HG03196 (cell line): ENCODE measurements around the gene DHCR24.

Experiments used
- ATAC-seq: cut with Tn5 transposase; IDR thresholded peaks from one replicate; pipeline ENCODE4 v1.9.1; 2021; ENCODE audit not compliant: unreplicated experiment

The DHCR24 gene

DNA sequence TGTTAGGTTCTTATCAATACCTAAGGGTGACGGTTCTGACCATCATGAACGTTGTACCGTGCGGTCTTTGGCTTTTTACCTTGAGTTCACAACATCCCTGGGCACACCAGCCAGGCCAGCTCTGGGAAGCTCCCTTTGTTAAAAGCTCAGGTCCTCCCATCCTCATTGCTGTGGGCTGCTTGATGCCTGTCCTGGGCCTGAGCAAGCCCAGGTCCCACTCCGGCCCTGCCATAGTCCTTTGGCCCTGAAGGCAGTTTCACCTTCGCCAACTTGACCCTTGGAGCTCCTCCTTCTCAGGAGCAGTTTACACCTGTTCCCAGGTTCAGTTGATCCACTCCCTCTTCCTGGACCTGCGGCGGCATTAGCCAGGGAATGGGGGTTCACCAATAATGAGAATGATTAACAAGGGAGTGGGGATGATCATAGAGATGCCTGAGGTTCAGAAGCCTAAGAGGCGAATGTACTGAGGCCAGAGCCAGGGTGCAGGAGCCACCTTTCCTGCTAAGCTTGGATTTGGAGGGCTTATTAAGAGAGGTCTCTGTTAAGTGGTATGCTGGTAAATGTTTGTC lies 40.2 kb downstream of the DHCR24 start:
- ATAC-seq: no peak

DNA sequence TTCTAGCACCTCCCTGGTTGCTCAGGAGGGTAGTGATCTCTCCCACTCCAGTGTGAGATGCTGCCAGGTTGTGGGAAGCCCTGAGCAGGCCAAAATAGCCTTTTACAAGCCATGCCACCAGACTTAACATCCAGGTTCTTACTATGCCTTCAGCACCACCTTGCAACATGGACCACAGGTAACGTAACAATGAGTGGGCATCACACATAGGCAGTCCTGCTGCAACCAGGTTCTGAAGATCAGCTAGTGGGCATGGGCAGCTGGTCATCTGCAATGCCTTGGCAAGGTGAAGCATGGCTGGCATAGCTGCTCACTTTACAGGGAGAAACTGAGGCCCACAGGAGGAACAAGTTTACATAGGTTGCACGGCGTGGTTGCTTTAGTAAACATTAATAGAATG lies 40.7 kb downstream of the DHCR24 start:
- ATAC-seq: no peak

DNA sequence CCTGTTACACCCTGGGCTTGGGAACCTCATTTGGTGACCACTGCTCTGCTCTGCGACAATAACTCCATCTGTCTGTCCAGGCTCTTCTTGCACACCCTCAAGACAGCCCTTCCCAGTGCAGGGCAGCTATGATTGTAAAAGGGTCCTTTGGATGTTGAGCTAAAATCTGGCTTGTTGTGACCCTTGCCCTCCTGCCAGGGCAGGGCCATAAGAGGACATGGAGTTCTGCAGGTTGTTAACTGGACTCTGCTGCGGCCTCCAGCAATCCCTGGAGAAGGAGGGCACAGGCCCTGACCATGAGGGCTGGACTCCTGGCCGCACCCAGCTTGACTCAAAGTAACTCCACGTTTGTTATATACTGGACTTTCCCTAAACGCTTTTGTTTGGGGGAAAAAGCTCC lies 41.2 kb downstream of the DHCR24 start:
- no peak for ATAC-seq

DNA sequence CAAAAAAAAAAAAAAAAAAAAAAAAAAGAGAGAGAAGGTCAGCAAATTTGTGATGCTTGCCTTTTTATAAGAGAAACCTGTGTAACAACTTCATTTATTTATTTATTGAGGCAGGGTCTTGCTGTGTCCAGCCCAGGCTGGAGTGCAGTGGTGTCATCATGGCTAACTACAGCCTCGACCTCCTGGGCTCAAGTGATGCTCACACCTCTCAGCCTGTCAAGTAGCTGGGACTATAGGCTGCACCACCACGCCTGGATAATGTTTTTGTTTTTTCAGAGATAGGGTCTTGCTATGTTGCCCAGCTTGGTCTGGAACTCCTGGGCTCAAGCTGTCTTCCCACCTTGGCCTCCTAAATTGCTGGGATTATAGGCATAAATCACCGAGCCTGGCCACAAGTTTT lies 42.4 kb downstream of the DHCR24 start:
- ATAC-seq: no peak

DNA sequence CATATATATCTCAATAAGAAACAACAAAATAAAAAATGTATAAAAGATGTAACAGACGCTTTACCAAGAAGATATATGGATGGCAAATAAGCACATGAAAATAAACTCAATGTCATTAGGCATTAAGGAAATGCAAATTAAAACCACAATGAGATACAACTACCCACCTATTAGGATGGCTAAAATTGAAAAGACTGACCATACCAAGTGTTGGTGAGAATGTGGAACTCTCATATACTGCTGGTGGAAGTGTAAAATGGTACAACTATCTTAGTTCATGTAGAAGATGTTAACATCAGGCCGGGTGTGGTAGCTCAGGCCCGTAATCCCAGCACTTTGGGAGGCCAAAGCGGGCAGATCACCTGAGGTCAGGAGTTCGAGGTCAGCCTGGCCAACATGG lies 43.5 kb downstream of the DHCR24 start:
- ATAC-seq: no peak

DNA sequence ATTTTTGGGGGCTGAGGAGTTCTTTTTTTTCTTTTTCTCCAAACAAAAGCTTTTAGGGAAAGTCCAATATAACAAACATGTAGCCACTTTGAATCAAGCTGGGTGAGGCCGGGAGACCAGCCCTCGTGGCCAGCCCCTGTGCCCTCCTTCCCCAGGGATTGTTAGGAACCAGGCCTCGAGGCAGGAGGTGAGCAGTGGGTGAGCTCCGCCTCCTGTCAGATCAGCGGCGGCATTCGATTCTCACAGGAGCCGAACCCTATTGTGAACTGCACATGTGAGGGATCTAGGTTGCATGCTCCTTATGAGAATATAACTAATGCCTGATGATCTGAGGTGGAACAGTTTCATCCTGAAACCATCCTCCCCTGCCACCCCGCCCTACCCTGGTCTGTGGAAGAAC lies 44.0 kb downstream of the DHCR24 start:
- no peak for ATAC-seq

DNA sequence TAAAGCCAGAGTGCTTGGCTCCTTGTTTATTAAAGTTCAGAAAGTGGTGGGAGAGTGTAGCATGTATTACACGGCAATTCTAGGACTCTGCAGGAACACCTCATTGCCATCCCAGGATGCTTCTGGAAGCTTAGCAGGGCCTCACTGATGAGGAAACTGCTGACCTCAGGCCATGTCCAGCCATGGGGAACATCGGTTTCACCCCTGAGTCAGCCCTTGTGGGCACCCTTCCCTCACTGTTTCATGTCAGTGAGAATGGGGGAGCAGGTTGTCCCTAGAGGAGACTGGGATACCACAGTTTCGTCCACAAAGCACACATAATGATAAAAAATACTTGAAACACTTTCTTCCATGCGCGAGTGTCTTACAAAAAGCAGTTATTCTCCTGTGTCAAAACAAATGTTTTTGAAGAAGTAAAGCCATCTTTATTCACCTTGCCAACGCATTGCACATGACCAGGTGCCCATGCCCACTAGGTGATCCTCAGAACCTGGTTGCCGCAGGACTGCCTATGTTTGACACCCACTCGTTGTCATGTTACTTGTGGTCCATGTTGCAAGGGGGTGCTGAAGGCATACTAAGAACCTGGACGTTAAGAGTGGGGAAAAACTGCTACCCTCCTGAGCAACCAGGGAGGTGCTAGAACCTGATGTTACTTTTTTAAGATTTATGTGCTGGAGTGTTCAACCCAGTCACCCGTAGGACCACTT lies 44.6 kb downstream of the DHCR24 start:
- no peak for ATAC-seq

DNA sequence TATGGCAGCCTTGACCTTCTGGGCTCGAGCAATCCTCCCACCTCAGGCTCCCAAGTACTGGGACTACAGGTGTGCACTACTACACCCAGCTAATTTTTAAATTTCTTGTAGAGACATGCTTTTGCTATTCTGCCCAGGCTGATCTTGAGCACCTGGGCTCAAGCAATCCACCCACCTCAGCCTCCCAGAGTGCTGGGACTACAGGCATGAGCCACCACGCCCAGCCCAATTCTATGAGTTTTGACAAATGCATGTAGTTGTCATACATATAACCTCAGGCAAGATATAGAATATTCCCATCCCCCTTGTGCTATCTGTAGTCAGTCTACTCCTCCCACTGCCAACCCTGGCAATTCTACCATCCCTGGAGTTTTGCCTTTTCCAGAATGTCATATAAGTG lies 47.2 kb downstream of the DHCR24 start:
- ATAC-seq: no peak

DNA sequence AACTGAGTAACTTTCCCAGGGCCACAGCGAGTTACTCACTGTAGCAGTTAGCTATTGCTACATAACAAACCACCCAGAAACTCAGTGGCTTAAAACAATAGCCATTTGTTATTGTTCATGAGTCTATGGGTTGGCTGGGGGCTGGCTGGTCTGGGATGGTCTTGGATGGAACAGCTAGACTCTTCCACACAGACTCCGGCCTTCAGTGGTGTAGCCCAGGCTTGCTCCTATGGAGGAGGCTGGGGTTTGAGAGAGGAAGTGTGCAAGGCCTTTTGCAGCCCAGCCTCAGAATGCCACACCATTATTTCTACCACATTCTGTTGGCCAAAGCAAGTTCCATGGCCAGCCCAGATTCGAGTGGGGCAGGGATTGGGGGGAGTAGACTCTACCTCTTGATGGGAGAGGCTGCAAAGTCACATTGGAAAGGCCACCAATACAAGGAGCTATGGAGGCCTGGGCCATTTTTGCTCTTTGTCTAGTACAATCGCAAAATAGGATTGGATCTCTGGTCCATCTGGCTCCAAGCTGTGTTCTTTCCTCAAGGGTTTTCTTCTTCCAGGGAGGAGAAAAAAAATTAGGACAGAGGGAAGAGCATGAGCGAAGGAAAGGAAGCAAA lies 48.3 kb downstream of the DHCR24 start:
- no peak for ATAC-seq

DNA sequence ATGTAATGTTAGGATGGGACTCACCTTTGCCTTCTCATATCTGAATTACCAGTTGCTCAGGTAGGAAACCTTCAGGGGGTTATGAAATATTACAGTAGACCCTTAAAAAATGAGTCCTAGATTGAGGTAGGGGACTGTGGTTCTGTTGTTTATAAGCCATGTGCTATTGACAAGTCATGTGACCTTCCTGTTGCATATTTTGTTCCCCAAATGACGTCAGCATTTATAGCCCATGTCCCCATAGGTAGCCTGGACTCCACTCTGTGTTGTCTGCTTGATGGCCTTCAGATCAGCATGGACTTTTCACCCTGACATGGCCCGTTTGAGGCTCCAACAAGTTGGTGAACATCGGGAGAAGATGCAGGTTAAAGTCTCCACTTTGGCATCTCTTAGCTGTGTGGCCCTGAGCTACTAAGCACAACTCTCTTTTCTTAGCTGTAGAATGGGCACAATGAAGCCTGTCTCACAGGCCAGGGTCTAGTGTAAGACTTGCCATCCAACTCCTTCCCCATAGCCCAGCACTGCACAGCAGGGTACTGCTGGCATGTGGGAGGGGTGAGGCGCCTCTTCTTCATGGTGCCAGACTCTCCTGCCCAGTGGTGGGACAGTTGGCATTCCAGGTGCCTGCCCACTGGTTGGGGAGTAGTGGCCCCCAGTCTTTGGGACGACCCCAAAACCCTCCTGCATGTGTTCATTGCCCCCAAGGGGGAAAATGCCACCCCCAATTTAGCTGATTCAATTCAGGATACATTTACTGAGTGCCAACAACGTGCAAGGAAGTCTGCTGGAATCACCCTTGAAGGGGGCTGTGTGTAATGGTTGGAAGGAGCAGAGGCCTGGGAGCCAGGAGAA lies 49.8 kb downstream of the DHCR24 start:
- ATAC-seq: no peak

DNA sequence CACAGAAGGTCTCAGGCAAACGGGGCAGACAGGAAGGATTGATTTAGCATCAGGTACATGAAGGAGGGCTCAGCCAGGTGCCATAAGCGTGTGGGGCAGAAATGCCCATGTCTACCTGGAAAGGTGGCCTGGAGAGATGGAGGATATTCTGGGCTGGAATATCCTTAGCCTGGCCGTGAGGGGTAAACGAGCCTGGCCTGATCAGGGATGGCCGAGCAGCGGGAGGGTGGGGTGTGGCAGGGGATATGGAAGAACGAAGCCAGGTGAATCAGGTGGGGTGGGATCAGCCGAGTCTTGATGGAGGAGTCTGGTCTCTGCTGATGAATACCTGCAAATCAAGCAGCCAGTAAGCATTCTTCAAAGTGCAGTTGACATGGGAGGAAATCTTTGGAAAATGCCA lies 50.4 kb downstream of the DHCR24 start:
- no peak for ATAC-seq

DNA sequence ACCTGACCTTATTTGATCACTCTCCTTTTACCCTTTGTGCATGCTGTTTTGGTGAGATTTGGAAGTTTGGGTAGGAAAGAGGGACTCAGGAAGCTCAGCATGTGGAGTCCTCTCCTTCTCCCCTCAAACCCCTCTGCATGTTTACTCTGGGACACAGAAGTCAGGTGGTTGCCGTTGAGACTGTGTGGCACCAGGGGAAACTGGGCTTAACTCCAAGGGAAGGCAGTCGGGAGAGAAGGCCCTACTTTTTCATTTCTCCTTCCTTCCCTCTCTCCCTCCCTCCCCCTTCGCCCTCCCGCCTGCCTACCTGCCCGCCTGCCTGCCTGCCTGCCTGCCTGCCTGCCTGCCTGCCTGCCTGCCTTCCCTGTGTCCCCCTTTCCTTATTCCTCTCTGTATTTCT lies 51.0 kb downstream of the DHCR24 start:
- no peak for ATAC-seq

DNA sequence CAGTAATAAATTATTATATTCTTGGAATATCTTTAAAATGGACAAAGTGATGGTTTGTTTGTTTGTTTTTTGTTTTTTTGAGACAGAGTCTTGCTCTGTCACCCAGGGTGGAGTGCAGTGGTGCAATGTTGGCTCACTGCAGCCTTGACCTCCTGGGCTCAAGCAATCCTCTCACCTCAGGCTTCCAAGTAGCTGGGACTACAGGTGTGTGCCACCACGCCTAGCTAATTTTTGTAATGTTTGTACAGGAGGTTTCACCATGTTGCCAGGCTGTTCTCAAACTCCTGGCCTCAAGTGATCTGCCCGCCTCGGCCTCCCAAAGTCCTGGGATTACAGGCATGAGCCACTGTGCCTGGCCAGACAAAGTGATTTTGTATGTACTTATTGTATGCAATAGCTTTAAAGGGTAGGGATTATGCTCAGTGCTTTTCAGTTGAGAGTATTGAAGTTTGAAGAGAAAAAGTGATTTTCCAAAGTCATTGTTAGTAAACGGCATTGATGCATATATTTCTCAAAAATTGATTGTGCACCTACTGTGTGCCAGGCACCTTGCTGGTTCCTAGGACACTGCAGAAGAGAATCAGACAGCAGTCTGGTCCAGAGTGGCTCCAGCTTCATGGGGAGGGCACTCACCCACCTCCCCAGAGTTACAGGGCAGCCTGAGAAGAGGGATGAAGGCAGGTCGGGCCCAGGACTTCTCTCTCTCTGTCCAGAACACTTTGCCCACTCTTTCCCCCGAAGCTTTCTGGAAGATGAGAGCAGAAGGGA lies 51.7 kb downstream of the DHCR24 start:
- ATAC-seq: no peak

DNA sequence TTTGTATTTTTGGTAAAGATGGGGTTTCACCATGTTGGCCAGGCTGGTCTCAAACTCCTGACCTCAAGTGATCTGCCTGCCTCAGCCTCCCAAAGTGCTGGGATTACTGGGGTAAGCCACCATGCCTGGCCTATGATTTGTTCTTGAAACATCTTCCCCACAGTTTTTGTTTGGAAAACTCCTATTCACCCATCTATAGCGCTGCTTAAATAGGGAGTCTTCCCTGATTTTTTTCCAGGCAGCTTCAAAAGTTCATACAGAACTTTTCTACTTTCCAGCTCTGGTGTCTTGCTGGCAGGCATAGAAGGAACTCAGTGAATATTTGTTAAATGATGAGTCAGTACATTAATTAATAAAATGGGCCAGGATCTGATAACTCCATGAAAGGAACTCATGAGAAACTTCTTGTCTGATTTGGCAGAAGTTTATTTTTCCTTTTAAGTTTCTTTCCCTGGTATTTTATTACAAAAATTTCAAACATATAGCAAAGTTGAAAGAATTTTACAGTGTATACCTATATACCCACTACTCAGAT lies 52.9 kb downstream of the DHCR24 start:
- no peak for ATAC-seq

DNA sequence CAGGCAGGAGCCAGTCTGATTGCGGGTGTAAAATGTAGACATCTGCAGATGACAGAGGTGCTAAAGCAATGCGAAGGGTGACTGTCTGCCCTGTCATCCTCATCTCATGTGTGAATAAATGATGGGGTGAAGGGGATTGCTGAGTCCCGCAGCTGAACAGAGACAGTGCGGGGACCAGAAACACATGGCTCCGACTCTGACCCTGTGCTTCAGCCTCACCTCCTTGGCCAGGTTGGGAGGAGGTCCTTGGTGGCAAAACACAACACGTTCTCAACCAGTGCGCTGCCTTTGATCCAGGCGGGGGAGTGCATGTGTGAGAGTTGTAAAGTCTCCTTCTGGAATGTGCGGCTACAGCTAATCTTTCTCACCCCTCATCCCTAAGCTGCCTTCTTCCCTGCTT lies 53.9 kb downstream of the DHCR24 start:
- no peak for ATAC-seq

DNA sequence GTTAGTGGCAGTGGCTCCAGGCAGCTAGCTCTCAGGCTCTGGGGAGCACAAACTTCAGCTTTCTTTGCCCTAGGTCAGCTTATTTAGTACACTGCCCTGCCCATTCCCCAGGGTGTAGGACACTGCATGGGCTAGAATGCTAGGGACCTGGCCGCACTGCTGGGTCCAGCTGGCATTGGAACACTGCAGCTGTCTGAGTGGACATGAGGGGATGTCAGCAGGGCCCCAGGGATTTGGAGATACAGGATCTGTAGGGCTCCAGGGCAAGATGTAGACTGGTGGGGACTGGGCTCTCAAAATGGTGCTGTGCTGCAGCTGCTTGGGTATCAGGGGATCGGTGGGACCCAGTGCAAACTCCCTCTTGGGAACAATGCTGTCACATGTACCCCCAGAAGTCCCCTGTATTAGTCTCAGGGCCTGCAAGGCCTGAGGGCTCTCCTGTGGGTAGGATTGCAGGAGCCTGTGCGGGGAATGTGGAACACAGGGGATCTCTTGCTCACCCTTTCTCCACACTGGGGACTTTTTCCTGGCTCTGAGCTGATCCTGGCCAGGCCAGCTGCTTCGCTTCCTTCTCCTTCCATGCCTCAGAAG lies 60.7 kb downstream of the DHCR24 start:
- ATAC-seq: no peak

DNA sequence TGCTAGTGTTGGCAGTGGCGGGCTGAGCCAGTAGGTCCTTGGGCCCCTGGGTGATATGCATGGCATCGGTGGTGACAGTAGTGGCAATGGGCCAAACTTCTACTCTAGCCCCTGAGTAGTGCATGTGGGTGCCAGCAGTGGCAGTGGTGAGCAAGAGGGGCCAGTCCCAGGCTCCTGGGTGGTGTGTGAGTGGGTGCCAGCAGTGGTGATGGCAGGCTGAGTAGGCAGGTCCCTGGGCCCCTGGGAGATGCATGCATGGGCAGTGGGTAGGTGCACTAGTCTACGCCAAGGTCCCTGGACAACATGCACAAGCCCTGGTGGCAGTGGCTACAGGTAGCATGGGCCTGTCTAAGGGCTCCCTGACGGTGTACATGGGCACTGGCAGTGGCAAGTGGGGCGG lies 61.3 kb downstream of the DHCR24 start:
- no peak for ATAC-seq

DNA sequence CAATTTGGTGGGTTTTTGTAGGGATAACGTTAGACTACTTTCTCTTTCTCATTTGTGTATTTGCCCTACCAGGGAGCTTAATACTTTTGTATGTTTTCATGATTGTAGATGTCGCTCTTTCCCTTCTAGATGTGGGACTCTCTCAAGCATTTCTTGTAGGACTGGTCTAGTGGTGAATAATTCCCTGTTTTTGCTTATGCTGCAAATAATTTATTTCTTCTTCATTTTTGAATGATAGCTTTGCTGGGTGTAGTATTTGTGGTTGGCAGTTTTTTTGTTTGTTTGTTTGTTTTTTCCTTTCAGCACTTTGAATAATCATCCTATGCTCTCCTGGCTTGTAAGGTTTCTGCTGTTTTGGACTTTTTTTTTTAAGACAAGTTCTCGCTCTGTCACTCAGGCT lies 63.3 kb downstream of the DHCR24 start:
- ATAC-seq: no peak

DNA sequence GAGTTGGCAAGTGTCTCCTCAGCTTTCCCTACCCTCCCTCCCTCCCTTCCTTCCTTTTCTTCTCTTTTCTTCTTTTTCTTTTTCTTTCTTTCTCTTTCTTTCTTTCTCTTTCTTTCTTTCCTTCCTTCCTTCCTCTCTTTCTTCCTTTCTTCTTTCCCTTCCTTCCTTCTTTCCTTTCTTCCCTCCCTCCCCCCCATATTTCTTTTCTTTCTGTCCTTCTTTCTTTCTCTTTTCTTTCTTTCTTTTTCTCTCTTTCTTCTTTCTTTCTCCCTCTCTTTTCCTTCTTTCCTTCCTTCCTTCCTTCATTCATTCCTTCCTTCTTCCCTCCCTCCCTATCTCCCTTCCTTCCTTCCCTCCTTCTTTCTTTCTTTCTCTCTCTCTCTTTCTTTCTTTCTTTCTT lies 67.3 kb downstream of the DHCR24 start:
- no peak for ATAC-seq

DNA sequence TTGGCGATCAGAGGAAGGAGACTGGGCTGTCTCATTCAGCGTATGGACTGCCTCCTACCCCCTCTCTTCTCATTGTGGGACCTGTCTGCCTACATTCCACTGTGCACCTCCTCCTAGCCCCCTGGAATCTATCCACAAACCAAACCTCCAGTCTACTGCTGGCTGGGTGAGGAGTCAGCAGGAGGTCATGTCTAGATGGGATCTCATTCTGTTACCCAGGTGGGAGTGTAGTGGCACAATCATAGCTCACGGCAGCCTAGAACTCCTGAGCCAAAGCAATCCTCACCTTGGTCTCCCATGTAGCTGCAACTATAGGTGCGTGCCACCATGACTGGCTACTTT lies 67.8 kb downstream of the DHCR24 start:
- no peak for ATAC-seq
